Jurkat, Clone E6-1 (cell line): ENCODE results near the gene PSMA4.
"Not testable (repeated sequence)": the region's sequence is repeated elsewhere in the genome, so short reads cannot be mapped to it uniquely, and the experiment has no call there.

Experiments used
- DNase-seq: peaks from one replicate; pipeline ENCODE4 v3.0.0-alpha.2; 2011; ENCODE audit warnings: low read depth, low spot score
- H3K4me3 ChIP-seq: 2 replicates; pipeline ENCODE4 v1.5.1; 2011; ENCODE audit warnings: mild to moderate bottlenecking, low read length, control low read depth, moderate library complexity

The PSMA4 gene

DNA sequence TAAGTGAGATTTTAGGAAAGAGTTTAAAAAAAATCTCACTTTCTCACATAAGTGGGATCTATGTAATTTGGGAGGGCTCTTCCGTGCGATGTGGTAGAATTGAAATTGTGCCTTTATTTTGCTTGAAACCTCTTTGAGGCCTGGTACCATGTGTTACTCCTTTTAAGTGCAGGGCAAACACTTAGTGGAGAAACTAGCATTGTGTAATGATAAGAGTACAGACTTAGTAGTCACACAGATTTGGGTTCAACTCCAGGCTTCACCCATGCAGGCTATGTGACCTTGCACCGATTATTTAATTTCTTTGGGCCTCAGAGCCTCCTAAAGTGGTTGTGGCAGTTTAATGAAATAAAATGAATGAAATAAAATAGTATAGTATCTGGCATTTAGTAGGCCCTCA is 2.4 kb downstream of the PSMA4 start:
- no peak overlapping the region for H3K4me3 ChIP-seq
- DNase-seq = no peak

DNA sequence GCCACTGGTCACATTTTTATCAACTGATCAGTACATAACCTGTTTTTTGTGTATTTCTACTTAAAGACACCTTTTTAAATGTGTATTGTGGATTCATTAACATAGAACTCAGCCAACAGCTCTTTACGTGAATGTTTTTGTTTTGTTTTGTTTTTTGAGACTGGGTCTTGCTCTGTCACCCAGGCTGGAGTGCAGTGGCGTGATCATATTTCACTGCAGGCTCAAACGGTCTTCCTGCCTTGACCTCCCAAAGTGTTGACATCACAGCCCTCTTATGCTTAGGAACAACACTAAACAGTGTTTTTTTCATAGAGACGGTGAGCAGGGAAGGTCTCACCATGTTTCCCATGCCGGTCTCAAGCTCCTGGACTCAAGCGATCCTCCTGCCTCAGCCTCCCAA is 9.9 kb downstream of the PSMA4 start:
- no peak for DNase-seq

DNA sequence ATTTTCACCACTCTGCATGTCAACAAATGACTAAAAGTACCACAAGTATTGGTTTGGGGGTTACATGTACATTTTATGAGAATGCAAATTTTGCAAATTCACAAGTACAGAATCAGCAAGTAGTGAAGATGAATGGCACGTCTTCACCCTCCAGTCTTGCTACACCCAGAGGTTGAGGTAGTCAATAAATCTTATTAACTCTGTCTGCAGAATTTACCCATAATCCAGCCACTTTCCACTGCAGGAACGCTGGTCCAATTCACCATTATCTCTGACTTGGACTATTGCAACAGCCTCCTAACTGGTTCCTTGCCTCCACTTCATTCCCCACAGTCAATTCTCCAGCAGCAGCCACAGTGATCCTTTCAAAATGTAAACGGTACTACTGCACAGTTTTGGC is 10.6 kb downstream of the PSMA4 start:
- DNase-seq = no peak
- H3K4me3 ChIP-seq = no peak overlapping the region

More for the DNA sequence above, 9.9 kb downstream of the PSMA4 start:
- H3K4me3 ChIP-seq = no peak overlapping the region

DNA sequence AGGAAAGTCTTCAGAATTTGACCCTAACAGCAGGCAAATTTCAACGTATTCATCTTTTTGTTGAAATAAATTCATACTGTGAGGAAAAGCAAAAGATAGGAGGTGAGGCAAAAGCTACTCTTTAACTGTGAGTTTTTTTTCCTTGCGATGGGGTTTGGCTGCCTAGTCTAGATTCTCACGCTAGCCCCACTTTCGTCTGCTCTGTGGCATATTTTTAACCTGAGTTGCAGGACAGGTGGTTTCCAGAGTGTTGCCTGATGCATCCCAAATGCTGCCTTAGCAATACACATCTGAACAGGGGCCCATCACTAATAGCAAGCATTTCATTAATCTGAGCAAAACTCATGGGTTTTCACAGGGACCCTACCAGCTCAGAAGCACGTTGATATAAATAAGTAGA is 11.7 kb downstream of the PSMA4 start:
- no peak for DNase-seq

DNA sequence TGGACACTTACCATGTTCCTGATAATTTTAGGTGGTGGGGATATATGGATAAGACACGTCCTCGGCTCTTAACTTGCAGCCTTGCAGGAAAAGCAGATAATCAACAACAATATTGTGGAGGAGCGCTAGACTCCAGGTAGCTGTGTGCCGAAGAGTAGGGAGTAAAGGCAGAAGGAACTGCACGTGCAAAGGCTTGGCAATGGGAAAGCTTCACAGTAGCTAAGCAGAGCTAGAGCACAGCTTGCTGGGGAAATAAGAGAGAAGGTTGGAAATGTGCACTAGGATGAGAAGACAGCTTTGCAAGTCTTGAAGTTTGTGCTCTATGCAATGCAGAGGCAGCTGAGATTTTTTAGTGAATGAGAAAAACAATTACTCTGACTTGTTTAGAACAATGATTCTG is 12.4 kb downstream of the PSMA4 start:
- H3K4me3 ChIP-seq = no peak overlapping the region
- no peak for DNase-seq

More for the DNA sequence above, 11.7 kb downstream of the PSMA4 start:
- H3K4me3 ChIP-seq = no peak overlapping the region

DNA sequence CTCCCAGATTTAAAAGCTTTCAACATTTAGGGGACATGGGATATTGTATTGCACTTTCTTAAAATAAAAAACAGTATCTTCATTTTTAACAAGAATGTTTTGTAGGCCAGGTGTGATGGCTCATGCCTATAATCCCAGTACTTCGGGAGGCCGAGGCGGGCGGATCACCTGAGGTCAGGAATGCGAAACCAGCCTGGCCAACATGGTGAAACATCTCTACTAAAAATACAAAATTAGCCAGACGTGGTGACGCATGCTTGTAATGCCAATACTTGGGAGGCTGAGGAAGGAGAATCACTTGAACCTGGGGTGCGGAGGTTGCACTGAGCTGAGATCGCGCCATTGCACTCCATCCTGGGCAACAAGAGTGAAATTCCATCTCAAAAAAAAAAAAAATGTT is 20.0 kb downstream of the PSMA4 start:
- not testable (repeated sequence) for H3K4me3 ChIP-seq, DNase-seq

DNA sequence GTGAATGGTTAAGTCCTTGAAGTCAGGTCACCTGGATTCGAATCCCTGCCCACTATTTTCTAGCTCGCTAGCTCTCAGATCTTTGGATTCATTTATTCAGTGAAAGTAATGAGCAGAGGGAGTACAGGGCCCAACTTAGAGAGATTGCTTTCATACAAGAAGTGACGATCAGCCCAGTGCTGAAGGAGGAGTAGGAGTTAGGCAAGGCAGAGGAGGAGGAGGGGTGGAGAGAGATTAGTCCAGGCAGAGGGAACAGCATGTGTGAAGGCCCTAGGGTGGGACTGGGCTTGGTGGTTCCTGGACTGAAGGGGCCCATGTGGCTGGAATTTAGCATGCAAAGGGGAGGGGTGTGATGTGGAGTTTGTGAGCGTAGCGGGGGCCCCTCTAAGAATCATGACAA is 21.2 kb downstream of the PSMA4 start:
- no peak for DNase-seq
- no peak overlapping the region for H3K4me3 ChIP-seq

DNA sequence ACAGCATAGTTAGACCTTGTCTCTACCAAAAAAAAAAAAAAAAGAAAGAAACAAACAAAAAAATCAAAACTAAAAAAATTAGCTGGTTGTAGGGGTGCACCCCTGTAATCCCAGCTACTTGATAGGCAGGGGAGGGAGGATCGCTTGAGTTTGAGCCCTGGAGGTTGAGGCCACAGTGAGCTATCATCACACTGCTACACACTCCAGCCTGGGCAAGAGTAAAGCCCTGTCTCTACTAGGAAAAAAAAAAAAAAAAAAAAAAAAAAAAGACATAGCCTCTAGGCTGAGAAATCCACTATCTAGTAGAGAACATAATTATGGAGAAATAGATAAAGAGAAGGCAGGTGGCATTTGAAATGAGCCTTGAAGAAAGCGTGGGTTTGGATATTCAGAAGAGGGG is 22.8 kb downstream of the PSMA4 start:
- H3K4me3 ChIP-seq = no peak overlapping the region
- DNase-seq = no peak

DNA sequence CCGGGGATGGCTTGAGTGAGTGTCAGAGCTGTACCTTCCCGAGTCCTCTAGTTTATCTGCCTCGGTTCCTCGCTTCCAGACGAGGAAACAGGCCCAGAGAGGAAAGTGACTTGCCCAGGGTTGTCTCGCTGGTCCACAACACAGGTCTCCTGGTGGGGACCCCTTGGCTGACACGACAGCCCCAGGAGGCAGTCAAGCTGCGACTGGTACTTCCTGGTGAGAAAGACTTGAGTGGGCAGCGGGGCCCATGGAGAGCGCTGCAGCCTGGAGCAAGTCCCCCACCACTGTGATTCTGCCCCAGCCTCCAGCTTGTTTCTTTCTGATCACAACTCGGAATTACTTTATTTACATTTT is 24.5 kb downstream of the PSMA4 start:
- DNase-seq = no peak
- H3K4me3 ChIP-seq = peak overlapping the region; percentile 59

DNA sequence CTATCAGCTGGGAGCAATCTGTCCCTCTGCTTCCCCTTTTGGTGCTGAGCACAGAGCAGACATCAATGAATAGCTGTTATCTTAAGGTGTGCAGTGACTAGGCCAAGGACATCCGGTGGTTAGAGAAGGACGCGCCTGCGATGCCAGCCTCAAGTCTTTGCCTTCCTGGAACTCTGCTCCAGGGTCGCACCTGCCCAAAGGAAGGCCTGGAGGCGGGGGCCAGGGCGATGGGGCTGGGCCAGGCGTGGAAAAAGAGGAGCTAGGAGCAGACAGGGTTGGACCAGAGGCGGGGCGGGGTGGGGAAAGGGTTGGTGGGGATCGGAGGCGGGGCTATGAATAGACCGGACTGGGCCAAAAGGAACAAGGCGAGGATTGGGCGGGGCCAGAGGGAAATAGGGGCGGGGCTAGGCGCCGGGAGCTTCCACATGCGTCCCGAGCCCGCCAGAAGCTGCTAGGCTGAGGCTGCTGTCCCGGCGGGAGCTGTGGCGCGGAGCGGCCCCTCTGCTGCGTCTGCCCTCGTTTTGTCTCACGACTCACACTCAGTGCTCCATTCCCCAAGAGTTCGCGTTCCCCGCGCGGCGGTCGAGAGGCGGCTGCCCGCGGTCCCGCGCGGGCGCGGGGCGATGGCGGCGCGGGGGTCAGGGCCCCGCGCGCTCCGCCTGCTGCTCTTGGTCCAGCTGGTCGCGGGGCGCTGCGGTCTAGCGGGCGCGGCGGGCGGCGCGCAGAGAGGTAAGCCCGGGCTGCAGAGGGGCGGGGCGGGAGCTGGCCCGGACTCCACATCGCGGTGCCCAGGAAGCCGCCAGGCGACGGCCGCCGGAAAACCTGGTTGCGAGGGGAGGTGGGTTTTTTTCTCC is 25.1 kb downstream of the PSMA4 start, which contains the start of gene CHRNA5:
Gene CHRNA5, plus strand, starts transcription at position 424 of the 854 bp plus-strand sequence. Its CDS starts 200 bp downstream, at position 624.
- DNase-seq = peak; percentile 86
- H3K4me3 ChIP-seq = peak within 1 kb of the TSS; percentile 59

DNA sequence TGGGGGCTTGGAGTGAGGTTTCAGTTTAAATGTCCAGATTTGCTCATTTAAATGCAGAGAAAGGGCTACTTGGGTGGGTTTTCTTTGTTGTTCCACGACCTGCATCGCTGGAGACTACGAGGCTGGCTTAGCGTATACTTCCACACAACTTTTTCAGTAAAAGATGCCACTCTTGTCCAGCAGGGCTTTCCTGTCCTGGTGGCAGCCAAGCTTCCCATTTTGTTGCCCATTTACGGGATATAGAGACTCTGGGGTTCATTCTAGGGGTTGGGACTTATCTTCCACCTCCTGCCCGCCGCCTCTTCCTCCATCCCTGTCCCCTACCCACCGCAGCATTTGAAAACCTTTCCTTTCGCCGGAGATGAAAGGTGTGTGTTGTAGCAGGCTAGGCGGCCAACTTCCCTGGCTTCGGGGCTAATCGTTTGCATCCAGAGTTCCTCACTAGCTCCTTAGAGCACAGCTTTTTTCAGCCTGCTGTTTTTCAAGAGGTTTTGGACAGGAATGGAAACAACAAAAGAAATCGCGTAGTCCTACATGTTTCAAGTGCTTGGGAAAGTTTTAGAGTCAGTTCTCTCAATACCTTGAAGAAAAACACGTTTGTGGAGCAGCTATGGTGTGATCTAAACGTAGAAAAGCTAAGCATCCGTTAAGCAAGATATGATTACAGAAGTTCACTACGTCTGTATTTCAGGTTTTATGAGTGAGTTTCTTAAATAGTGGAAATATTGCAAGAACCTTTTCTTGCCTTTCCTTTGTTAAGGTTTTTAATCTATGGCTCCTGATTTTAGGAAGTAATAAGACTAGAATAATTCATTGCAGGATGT is 25.9 kb downstream of the PSMA4 start:
- DNase-seq = no peak
- peak overlapping the region; percentile 59 for H3K4me3 ChIP-seq

DNA sequence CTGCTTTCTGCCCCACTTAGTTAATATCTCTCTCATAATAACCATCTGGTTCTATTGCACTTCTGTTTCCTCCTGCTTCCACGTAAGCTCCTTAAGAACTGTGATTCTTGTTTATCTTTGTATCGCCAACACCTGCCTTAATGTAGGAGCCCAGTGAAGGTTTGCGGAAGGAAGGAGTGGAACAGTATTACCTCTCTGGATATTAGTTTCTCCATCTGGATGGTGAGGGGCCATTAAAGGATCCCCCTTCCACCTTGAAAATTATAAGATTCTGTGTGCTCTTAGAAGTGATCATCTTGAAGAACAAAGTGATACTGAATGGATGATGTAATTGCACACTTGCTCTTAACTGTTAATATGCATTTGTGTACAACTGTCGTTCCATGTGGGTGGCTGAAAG is 27.3 kb downstream of the PSMA4 start:
- no peak for DNase-seq
- no peak overlapping the region for H3K4me3 ChIP-seq

DNA sequence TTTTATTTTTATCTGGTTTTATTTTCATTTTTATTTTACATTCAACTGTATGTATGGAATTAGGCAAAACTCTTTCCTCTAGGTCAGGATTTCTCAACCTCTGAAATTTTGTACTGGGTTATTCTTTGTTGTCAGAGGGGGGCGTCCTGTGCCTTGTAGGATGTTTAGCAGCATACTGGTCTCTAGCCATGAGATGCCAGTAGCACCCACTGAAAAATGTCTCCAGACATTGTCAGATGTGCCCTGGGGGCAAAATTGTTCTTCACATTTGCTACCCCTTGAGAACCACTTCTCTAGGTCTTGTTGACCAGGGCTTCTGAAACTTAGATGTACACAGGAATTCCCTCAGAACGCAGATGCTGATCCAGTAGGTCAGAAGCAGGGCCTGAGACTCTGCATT is 30.5 kb downstream of the PSMA4 start:
- no peak for DNase-seq
- no peak overlapping the region for H3K4me3 ChIP-seq

DNA sequence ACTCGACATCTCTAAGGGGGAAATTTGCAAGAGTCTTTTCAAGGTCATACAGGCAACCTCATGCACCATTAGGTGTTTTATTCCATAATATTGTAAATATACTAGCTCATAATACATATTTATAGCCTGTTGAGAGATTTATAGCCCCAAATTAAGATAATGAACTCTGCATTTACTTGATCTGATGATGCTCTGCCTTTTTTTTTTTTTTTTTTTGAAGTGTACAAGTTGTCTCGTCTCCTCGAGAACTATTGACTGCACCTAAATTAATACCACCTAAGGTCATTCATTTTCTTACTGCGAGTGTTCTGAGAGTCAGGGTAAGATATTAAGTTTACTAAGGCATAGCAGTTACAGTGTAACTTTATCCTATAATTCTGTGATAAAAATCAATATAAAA is 31.1 kb downstream of the PSMA4 start:
- no peak overlapping the region for H3K4me3 ChIP-seq
- DNase-seq = no peak

DNA sequence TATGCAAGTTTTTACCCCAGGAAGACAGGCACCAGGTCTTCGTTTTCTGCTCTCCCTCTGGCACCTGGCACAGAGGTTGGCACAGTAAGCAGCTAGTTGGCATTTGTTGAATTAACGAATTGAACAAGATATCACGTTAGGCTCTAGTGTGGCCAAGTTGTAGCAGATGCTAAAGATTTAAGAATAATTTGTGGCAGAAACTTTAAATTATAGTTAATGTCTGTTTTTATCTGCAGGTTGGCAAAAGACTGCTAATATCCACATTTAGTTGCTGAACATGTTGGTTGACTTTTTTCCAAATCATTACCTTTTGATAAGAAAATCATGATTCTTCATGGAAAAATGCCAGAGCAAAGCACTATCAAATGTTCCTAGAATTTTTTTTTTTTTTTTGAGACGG is 33.2 kb downstream of the PSMA4 start:
- H3K4me3 ChIP-seq = no peak overlapping the region
- no peak for DNase-seq

DNA sequence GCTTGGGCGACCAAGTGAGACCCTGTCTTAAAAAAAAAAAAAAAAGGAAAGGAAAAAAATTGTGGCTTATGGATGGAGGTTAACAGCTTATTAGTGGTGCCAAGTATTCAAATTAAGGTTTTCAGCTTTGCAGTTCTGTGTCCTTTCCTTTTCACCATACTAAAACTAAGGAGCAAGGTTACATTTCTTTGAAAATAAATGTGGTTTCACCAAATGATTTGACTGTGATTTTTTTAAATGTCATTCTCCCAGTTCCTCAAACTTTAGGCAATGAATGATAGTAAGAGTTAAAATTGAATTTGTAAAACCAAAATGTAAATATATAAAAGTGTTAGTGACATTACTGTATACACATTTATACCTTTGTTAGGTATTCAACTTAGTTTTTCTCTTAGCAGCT is 34.7 kb downstream of the PSMA4 start:
- no peak for DNase-seq
- H3K4me3 ChIP-seq = no peak overlapping the region

DNA sequence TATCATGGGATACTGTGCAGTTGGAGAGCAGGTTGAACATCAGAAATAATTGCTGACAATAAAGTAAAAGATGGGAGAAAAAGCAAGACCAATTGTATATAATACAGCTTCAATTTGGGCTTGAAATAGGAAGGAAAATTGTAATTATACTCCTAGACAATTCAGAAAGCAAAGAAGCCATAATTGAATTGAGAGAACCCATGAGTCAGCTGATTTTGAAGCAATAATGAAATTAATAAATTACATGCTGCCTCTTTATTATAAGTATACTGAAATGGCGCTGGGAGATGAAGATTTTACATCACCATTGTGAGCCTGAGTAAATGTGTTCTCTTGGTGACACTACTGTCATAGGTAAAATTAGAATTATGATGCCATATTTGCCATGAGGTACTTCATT is 57.3 kb downstream of the PSMA4 start:
- no peak overlapping the region for H3K4me3 ChIP-seq
- no peak for DNase-seq

DNA sequence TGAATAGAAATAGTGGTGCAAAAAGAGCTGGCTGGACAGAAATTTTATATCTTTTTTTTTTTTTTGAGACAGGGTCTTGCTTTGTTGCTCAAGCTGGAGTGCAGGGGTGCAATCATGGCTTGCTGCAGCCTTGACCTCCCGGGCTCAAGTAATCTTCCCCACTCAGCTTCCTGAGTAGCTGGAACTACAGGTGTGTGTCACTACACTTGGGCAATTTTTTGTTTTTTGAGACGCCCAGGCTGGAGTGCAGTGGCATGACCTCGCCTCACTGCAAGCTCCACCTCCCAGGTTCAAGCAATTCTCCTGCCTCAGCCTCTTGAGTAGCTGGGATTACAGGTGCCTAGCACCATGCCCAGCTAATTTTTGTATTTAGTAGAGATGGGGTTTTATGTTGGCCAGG is 58.1 kb downstream of the PSMA4 start:
- no peak overlapping the region for H3K4me3 ChIP-seq
- no peak for DNase-seq

DNA sequence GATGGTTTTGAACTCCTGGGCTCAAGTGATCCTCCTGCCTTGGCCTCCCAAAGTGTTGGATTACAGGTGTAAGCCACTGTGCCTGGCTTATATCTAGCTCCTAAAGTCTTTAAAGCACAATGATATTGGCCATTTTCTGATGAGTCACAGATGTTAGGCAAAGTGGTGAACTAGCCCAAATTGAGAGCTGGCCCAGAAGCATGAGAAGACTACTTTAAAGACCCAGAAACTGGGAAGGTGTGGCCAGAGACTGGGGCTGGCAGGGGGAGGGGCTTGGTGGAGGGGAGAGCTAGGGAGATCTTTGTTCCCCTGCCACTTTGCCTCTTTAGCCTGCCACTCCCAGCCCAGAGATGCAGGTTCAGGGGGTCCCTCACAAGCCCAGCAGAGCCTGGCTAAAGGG is 58.9 kb downstream of the PSMA4 start:
- DNase-seq = no peak
- H3K4me3 ChIP-seq = no peak overlapping the region
